OCI-LY1 (cell line): Measurements from ENCODE around the gene PDE6A.

Source experiments
- EZH2 ChIP-seq: fragments of 200-600 bp; sonication (generic), shearing (Covaris generic); IDR thresholded peaks from 2 replicates; pipeline ENCODE4 v1.8.0; 2017; ENCODE audit warnings: borderline replicate concordance, mixed run types, mild to moderate bottlenecking, antibody characterized with exemption, low read length, moderate library complexity, mixed read lengths
- TF ChIP-seq, protein P1 (sequence below): fragments of 200-600 bp; sonication (generic), shearing (Covaris generic); IDR thresholded peaks from 2 replicates; pipeline ENCODE4 v1.5.1; 2017; ENCODE audit warnings: mild to moderate bottlenecking, antibody characterized with exemption, low read length, moderate library complexity, mixed read lengths

GRCh38 chr5:149837680-149838269, 106.8 kb downstream of the PDE6A start:
- TF ChIP-seq, protein P1, sequence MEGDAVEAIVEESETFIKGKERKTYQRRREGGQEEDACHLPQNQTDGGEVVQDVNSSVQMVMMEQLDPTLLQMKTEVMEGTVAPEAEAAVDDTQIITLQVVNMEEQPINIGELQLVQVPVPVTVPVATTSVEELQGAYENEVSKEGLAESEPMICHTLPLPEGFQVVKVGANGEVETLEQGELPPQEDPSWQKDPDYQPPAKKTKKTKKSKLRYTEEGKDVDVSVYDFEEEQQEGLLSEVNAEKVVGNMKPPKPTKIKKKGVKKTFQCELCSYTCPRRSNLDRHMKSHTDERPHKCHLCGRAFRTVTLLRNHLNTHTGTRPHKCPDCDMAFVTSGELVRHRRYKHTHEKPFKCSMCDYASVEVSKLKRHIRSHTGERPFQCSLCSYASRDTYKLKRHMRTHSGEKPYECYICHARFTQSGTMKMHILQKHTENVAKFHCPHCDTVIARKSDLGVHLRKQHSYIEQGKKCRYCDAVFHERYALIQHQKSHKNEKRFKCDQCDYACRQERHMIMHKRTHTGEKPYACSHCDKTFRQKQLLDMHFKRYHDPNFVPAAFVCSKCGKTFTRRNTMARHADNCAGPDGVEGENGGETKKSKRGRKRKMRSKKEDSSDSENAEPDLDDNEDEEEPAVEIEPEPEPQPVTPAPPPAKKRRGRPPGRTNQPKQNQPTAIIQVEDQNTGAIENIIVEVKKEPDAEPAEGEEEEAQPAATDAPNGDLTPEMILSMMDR = peak; percentile 79
- no peak for TF ChIP-seq EZH2
